Uterus (tissue), 2 donors: ENCODE results near the gene CDH2.

Source experiments
- POLR2A ChIP-seq, 2 donors: fragments of 450-650 bp; IDR thresholded peaks; one replicate each; pipeline ENCODE4 v1.6.1; 2016; ENCODE audit warnings: antibody characterized with exemption in 2 of 2, mild to moderate bottlenecking in 1 of 2, moderate library complexity in 1 of 2
- TF ChIP-seq, protein P1 (sequence below), 4 experiments: fragments of 200-600 bp in 2 of 4; fragments of 450-650 bp in 2 of 4; sonication (generic) in 2 of 4; IDR thresholded peaks; one replicate each; pipeline ENCODE4 v1.5.1; 2016 to 2019; ENCODE audit warnings: antibody characterized with exemption in 4 of 4, mild to moderate bottlenecking in 2 of 4, moderate library complexity in 1 of 4

DNA sequence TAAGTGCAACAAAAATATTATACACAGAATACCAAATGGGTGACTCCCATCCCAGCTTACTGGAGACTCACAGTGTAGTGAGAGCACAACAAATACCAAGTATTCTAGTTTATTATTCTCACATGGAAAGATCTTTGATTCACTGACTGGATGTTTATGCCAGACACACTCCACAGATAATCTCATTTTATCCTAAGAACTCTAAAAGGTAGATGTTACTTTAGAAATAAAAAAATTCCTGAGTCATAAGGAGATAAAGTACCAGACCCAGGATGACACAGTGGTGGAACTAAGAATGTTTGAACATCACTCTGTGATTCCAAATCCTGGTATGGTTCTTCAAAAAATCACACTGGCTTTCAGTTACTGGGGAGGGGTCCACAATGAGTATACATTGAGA lies 136.2 kb downstream of the CDH2 start:
- TF ChIP-seq, protein P1, sequence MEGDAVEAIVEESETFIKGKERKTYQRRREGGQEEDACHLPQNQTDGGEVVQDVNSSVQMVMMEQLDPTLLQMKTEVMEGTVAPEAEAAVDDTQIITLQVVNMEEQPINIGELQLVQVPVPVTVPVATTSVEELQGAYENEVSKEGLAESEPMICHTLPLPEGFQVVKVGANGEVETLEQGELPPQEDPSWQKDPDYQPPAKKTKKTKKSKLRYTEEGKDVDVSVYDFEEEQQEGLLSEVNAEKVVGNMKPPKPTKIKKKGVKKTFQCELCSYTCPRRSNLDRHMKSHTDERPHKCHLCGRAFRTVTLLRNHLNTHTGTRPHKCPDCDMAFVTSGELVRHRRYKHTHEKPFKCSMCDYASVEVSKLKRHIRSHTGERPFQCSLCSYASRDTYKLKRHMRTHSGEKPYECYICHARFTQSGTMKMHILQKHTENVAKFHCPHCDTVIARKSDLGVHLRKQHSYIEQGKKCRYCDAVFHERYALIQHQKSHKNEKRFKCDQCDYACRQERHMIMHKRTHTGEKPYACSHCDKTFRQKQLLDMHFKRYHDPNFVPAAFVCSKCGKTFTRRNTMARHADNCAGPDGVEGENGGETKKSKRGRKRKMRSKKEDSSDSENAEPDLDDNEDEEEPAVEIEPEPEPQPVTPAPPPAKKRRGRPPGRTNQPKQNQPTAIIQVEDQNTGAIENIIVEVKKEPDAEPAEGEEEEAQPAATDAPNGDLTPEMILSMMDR (IDR thresholded peaks at IDR 0.05) = no peak
- no peak for TF ChIP-seq POLR2A (IDR thresholded peaks at IDR 0.05)
